Middle frontal gyrus (tissue), 1 donor: ENCODE results near the gene ARHGEF25.

Experiments used
- DNase-seq: peaks from one replicate; pipeline ENCODE4 v3.0.0-alpha.2; 2015; ENCODE audit warnings: low spot score; ENCODE audit errors: extremely low spot score

The ARHGEF25 gene

DNA sequence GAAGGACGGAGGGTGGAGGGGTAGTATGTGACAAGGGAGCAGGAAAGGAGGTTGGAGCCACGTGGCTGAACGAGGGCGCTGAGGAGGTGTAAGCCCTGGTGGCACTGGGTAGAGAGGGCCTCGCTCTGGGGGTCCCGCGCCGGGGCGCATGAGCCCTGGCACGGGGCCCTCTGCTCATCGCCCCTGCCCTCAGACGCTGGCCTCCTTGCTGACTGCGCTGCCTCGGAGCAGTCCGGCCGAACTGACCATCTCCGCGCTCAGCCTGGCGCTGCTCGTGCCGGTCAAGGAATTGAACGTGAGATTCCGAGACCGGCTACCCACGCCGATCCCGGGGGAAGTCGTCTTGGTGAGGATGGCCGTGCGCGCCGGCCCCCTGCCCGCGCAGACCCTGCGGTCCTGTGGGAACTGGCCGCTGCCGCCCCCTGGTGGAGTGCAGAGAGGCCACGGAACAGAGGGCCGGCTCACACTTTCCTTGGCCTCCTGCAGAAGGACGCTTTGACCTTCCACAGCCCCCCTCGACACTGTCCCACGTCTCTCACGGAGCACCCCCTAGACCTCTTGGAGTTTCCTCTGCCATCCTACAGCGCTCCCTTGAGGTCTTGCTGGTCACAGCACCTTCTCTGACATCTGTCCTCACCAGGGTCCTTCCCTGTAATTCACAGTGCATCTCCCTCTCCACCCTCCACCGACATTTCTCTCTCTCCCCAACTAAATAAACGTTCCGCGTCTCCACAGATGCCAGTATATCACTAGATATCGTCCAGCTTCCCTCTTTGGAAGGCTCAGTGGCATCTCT is 10.5 kb downstream of the ARHGEF25 start:
- no peak for DNase-seq

DNA sequence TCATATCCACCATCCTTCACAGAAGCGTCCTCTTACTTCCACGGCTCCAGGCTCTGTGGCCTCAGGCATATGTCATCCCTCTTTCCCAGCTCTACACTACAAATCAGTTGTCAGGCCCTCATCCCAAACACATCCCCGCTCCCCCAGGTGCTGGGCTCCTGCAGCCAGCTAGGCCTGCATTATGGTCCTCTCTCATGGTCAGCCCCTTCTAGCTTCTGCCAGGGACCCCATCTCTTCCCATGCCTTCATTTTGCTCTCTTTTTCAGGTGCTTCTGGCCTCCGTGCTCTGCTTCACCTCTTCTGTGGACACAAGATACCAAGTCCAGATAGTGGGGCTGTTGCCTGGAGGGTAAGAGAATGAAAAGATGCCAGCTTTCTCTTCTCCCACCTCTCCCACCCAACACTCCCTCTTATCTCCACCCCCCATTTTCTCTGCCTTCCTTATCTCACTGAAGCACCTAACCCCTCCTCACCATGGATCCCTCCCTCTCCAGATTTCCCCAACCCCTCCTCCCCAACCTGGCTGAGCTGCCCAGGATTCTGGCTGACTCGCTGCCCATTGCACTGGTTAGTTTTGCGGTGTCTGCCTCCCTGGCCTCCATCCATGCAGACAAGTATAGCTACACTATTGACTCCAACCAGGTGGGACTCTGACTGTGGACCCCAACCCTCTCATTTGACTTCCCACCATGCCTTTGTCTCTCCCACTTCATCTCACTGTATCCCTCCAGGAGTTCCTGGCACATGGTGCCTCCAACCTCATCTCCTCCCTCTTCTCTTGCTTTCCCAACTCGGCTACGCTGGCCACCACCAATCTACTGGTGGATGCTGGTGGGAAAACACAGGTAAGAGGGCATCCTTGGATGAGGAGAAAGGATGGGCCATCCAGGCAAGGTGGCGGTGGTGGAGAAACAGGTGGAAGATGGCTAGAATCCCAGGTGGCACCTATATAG is 11.3 kb downstream of the ARHGEF25 start:
- DNase-seq = no peak

DNA sequence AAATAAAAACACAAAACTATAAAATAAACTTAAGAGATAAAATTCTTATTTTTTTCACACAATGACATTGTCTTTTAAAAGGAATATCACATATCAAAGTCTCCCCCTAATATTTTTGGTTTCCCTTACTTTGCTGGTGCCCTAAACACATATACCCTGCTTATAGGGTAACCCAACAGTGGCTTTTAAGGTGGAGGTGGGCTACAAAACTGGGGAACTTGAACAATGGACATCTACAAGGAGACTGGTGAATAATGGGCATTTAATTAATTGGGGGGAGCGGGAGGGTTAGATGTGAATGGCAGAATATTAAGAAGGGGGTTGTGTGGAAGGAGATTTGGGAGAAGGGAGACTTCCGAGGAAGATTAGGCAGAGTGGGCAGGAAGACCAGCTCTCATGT is 12.2 kb downstream of the ARHGEF25 start:
- no peak for DNase-seq

DNA sequence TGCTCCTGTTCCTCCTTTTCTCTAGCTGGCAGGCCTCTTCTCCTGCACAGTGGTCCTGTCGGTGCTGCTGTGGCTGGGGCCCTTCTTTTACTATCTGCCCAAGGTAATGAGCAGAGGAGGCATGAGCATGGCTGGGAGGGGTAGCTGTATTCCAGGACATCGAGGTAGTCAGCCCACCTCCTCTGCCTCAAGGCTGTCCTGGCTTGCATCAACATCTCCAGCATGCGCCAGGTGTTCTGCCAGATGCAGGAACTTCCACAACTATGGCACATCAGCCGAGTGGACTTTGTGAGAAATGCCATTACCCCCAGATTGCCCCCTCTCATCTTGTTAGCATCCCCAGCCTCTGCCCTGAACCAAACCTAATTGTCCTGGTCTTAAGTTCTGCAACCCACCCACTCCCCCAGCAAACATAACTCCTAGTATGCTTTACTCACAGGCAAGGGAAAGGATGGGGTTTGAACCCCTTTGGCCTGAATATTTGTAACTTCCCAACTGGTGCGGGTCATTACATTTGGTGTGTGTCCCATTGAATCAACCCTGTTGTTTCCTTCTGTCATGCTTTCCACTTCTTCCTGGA is 12.7 kb downstream of the ARHGEF25 start:
- DNase-seq = no peak

DNA sequence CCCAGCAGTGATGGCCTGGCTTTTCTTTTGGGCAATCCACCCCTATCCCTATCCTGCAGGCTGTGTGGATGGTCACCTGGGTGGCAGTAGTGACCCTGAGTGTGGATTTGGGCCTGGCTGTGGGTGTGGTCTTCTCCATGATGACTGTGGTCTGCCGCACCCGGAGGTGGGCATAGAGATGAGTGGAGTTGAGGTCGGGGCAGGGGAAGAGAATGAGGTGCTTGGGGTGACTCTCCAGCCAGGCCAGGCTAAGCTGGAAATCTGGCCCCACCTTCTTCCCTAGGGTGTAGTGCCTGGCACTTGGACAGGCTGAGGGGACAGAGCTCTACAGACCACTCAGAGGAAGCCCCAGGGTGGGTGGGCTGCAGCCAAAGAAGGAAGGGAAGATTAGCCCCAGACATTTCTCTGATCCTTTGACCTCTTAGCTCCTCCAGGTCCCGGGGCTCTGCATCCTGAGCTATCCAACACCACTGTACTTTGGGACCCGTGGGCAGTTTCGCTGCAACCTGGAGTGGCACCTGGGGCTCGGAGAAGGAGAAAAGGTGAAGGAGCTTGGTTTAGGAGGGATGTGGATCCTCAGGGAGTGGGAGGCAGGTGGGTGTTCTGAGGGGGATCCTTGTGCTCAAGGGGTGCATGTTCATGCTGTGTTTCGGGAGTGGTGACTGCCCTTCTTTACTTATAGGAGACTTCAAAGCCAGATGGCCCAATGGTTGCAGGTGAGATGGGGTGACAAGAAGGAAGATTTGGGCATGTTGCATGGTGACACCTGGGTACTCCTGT is 13.4 kb downstream of the ARHGEF25 start:
- no peak for DNase-seq

DNA sequence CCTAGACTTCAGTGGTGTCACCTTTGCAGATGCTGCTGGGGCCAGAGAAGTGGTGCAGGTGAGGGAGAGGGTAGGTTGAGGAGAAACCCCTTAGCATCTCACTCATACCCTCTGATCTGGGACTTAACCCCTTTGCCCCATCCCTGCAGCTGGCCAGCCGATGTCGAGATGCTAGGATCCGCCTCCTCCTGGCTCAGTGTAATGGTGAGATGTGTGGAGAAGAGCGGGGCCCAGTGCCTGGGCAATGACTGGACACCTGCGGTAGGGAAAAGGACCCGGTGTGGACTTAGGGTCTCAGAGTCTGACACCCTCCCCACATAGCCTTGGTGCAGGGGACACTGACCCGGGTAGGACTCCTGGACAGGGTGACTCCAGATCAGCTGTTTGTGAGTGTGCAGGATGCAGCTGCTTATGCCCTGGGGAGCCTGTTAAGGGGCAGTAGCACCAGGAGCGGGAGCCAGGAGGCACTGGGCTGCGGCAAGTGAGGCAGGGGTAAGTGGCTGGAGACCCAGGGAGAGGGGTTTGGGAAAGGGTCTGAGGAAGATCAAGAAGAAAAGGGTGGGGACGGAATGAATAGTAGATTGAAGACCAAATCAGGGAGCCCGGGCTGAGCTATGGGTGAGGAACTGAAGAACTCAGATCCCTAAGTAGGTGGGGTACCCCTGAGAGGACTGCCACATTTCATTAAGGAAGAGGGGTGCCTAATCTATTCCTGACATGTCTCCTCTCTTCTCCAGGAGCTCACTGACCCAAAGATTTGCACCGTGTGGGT is 14.2 kb downstream of the ARHGEF25 start:
- DNase-seq = no peak

DNA sequence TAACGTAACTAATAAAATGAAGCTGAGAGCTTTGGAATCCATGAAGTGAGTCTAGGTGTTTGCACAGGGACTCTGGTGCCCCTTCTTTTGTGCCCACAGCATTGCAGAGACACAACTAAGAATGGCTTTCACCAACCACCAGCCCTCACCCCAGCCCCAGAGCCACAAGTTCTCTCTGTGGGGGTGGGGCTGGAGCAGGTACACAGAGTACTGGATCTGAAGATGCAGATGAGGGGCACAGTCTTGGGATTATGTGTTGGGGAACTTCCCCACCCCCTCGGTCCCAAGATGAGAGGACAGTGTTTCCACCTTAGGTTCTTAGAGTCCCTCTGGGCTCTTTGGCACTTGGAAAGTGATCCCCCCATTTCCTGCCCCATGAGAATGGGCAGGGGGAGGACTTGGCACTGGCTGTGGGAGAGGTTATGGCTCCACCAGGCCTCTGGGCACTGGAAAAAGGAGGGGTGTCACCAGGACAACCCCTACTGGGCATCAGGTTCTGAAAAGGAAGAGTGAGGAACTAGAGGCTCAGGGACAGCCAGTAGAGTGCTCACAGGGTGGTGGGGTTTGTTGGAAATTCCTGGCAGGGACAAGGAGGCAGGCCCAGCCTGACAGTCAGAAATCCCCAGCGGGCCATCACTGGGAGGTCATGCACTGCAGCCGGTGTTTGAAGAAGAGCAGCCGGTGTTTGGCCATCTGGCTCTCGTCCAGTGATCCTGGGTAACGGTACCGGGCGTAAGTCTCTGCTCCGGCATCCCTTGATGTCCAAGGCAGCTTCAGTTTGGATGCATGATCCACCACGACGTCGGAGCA is 15.1 kb downstream of the ARHGEF25 start:
- no peak for DNase-seq

DNA sequence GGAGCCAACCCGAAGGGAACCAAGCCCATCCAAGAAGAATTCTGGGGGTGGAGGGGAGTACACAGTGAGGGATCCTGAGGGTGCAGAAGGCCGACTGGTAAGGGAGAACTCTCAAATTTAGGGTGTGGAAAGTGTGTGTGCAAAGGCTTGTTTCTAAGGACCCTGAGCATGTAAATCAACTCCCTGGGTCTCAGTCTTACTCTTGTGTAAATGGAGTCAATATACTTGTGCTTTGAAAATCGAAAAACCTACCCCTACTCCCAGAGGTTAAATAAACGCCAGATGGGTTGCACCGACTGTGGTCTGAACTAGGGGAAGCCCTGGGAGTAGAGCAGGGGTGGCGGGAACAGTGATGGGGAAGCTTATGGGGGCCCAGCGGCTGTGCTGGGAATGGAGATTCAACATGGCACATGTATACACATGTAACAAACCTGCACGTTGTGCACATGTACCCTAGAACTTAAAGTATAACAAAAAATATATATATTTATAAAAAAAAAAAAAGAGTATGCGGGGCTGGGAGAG is 15.7 kb downstream of the ARHGEF25 start:
- DNase-seq = no peak

DNA sequence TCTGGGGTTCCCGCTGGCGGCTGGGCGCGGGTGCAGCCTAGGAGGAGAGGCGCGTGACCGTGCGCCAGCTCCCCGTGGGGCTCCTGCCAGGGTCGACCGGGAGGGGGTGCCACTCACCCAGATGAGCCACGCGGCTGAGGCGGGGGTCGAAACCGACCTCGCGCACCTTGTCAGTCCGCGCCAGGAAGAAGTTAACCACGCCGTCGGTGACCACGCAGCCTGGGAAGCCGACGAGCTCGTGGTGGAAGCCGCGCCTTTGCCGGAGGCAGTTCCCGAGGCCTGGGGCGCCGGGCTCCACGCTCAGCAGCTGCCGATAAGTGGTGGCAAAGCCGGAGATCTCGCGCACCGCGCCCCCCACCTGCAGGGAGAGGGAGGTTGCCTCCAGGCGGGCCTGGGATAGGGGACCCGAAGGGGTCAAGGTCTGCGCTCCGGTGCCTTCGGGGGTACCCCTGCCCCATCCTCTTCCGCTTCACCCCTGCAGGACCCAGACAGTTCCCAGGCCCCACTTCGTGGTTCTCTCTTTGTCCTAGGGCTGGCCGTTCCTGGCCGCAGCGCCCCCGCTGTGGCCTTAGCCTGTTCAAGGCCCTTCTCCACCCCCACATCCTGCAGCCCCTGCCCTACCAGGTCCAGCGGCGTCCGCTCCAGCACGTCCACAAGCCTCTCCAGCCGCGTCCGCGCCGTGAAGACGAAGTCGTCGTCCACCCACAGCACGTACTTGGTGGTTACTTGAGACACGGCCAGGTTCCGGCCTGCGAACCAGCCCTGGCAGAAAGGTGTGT is 16.5 kb downstream of the ARHGEF25 start:
- DNase-seq = no peak

DNA sequence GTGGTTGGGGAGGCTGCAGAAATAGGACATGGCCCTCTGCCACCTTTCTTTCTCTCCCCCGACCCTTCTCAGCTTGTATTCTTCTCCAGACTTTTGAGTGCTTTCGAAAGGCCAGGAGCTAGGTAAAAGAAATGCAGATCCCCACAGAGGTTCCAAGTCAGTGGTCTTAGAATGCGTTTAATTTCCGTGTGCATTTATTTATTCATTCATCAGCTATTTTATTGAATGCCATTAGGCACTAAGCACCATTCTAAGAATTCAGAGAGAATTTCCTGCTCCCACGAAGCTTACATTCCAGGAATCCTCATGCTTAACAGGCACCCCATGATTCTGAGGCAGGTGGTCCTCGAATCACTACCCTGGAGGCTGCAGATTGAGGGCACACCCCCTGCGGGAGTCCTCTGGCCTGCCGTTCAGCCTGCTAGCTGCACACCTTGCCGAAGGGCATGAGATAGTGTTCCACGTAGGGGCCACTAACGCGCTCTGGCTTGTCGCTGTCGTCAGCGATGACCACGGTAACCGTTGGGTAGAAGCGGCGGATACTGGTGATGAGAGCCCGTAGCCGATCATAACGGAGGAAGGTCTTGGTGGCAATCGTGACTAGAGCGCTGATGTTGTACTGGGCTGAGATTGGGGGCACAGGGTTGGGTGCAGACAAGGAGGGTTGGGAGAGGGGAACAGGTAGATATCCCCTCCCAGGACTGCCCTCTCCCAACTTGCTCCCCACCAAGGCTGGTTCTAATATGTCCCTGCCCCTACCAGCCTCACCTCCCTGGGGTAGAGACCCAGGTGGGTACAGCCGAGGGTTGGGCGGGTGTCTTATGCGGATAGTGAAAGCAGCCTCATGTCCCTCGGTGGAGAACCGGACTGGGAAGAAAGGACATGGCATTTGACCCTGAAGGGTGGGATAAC is 17.3 kb downstream of the ARHGEF25 start:
- no peak for DNase-seq

DNA sequence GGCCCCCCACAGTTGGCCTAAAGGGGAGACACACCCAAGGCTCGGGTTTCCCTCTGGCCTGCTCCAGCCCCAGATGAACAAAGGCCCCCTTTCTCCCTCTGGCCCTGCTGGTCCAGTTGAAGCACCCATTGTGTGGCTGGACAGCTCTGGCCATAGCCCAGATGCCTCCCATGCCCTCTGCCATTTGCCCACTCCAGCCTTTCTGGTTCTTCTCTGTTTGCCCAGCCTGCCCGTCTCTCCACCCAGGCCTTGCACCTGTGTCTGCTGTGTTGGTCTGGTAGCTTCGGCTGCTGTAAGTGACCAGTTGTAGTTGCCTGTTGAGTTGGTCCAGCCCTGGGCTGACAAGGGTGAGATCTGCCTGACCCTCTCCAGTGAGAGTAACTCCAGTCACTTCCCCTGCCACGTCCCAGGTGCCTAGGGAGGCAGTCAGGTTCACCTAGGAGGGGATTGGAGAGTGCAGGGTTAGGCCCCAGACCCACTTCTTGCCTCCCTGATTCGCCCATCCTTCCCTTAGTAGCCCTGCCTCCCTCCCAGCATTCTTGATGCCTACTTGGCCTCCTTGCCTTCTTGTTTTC is 18.7 kb downstream of the ARHGEF25 start:
- DNase-seq = no peak

DNA sequence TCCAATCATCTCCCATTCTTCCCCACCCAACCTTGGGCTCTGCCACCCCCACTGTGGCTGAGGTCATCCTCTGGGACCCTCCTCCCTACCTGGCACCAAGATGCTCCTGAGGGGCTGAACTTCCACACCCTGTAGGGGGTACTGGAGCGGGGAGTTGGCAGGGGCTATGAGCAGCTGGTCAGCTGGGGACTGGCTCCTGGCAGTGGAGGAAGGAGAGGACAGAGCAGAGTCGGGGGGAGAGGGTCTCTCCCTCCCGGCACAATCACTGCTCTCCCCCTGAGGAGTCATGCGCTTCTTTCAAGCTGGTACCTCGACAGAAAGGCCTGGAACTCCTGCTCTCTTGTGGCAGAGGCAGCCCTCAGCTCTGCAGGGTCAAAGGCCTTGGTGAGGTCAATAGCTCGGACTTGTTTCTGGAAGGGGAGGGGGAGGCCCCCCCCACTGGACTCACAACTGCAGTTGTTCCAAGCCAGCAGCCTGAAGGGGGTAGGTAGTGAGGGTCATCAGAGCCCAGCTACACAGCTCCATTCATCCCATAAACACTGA is 19.7 kb downstream of the ARHGEF25 start:
- DNase-seq = no peak

DNA sequence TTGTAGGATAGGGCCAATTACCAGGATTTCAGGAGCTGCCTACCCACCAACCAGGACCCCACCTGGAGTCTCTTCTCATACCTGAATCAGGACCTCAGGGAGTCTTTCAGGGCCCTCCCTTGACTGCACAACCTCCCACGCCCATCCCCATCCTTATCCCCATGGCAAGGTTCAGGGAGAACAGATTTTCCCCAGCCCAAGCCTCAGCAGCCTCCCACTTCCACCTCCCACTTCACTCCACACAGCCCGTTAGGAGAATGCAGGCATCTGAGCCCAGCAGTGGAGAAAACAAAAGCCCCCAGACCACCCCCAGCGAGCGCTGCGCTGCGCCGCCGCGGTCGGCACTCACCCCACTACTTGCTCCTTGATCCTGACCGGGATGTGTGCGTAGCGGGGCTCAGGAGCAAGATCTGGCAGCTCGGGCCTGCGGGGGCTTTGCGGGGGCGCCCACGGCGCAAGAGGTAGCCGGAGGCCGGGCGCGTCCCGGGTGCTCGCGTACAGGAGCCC is 20.4 kb downstream of the ARHGEF25 start:
- DNase-seq = no peak

DNA sequence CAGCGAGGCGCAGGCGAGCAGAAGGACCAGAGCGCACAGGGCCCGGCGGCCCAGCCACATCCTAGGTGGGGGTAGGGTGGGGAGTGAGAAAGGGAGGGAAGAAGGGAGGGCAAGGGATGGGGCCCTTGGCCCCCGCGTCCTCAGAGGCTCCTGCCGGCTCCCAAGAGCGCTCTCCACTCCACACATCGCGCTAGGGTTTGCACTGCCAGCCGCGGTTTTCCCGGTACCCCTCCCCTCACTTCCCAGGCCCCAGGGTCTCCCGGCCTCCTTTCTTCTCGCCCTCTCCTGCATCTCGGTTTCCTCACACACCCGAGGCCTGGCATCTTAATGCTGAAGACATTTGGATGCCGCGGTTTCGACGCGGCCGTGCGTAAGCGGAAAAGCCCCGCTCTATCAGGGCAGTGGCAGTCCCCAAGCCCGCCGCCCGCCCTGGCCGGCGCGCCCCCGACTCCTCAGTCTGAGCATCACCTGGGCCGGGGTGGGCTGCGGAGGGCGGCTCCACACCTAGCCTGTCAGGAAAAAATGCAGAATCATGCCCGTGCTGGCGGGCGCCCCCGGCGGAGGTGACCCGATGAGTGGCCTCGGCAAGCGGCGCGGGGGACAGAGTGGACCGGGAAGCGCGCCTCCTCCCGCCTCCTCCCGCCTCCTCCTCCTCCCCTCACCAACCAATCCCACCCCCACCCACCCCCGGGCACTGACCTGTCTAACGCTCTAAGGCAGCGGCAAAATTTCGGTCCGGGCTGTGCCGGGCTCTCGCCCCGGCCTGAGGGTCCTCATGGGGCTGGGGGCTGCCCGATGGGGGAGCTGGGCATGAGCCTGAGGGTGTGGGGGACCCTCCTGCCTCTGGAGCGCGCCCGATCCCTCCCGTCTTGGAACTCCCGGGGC is 21.1 kb downstream of the ARHGEF25 start:
- no peak for DNase-seq

DNA sequence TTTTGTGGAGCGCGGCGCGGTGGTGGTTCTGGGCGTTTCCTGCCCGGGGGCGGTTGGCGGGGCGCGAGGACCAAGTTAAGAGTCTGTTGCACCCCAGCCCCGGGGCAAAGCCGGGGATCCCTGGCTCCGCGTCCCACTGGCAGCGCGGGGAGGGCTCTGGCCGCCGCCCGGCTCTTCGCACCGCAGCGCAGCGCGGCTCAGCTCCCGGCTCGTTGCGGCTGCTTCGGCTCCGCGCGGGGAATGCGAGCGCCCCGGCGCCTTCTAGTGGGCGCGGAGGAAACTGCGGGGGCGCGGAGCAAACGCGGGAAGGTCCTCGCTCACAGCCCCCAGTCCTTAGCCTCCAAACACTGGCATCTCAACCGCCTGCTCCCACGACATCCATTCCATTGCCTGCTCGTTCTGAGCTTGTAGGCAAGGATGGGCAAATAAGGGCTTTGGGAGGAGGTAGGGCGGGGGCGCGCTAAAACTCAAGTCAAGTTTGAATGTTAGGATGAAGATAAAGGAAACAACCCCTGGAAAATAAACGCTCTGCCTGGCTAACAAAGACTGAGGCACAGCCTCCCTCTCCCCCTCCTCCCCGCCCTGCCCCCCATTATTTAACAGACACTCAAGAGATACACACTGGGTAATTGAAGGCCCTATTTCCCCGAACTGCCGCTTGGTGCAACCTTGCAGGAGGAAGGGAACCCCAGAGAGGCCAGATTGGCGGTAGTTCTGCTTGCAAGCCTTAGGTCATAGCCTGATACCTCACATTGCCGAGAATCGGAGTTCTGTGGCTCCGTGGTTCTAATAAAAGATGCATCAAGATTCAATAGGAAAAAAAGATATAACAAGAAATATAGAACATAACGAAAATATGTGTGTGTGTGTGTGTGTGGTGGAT is 22.0 kb downstream of the ARHGEF25 start, which contains the start of gene B4GALNT1:
TSS of gene B4GALNT1 (minus strand) at position 244 of the 883 bp plus-strand sequence. CDS start 1,069 bp downstream, outside the sequence.
- DNase-seq = no peak
